Effector memory CD4-positive, alpha-beta T cell (primary cell): ENCODE measurements around the gene BLTP2.

Source experiments
- DNase-seq, 3 donors: peaks; one replicate each; pipeline ENCODE4 v3.0.0-alpha.2; 2020
- H3K27ac ChIP-seq: 2 replicates; pipeline ENCODE4 v1.7.0; 2013; ENCODE audit warnings: mild to moderate bottlenecking, low read length, moderate library complexity; ENCODE audit not compliant: insufficient read depth, poor library complexity, severe bottlenecking
- H3K27me3 ChIP-seq: replicated peaks from 2 replicates; pipeline ENCODE4 v1.7.0; 2013; ENCODE audit warnings: mild to moderate bottlenecking, low read length; ENCODE audit not compliant: insufficient read depth, control insufficient read depth, poor library complexity, severe bottlenecking
- H3K36me3 ChIP-seq: 2 replicates; pipeline ENCODE4 v1.7.0; 2013; ENCODE audit warnings: mild to moderate bottlenecking, low read length, moderate library complexity; ENCODE audit not compliant: control insufficient read depth, insufficient read depth
- H3K4me1 ChIP-seq: 2 replicates; pipeline ENCODE4 v1.7.0; 2013; ENCODE audit warnings: low read length, mild to moderate bottlenecking; ENCODE audit not compliant: control insufficient read depth, insufficient read depth, poor library complexity, severe bottlenecking
- H3K4me3 ChIP-seq: 2 replicates; pipeline ENCODE4 v1.7.0; 2013; ENCODE audit warnings: low read length, low read depth, mild to moderate bottlenecking; ENCODE audit not compliant: insufficient read depth, poor library complexity, severe bottlenecking
- H3K9me3 ChIP-seq: 2 replicates; pipeline ENCODE4 v1.7.0; 2013; ENCODE audit warnings: mild to moderate bottlenecking, low read length, moderate library complexity; ENCODE audit not compliant: control insufficient read depth
- total RNA-seq, 3 donors: gene quantifications; one replicate each; lab custom pipeline; 2026; lab: John Stamatoyannopoulos, UW

BLTP2 gene
- 204 to 255 (median 209) reads per million in 3 donors for total RNA-seq

GRCh38 chr17:28644787-28645575 lies at the start of gene BLTP2:
Gene BLTP2 (minus strand): TSS chr17:28645158. CDS start chr17:28645056, 102 bp downstream.
- Histone ChIP-seq H3K4me3 (peak within 1 kb of the TSS; percentile 97), H3K9me3 (no peaks in the 10 kb centered on the region), H3K27ac (peak within 1 kb of the TSS; percentile 89), H3K4me1 (peaks cover 25% of the 10 kb centered on the region), H3K27me3 (no peaks in the 10 kb centered on the region), H3K36me3 (peaks cover 40% of the 10 kb centered on the region)
- DNase-seq: peak; percentile 90 to 92 (median 92)

- H3K27me3 ChIP-seq: no peaks in the 10 kb centered on the region
- no peak overlapping the region for H3K27ac ChIP-seq
- H3K4me3 ChIP-seq: no peak overlapping the region
- peaks cover 76% of the 10 kb centered on the region for H3K36me3 ChIP-seq
- no peaks in the 10 kb centered on the region for H3K9me3 ChIP-seq
- no peak for DNase-seq
- no peaks in the 10 kb centered on the region for H3K4me1 ChIP-seq
Observed at GRCh38 chr17:28693869-28694268, 48.9 kb upstream of the BLTP2 start.

GRCh38 chr17:28689011-28689410 lies 44.1 kb upstream of the BLTP2 start:
- Histone ChIP-seq H3K27me3 (no peaks in the 10 kb centered on the region), H3K9me3 (no peaks in the 10 kb centered on the region), H3K27ac (no peak overlapping the region), H3K4me1 (no peaks in the 10 kb centered on the region), H3K4me3 (no peak overlapping the region), H3K36me3 (peaks cover 79% of the 10 kb centered on the region)
- DNase-seq: no peak

GRCh38 chr17:28688481-28688880 lies 43.5 kb upstream of the BLTP2 start:
- peaks cover 77% of the 10 kb centered on the region for H3K36me3 ChIP-seq
- H3K9me3 ChIP-seq: no peaks in the 10 kb centered on the region
- no peak for DNase-seq
- H3K4me1 ChIP-seq: no peaks in the 10 kb centered on the region
- no peak overlapping the region for H3K4me3 ChIP-seq
- no peaks in the 10 kb centered on the region for H3K27me3 ChIP-seq
- no peak overlapping the region for H3K27ac ChIP-seq

- Histone ChIP-seq H3K9me3 (no peaks in the 10 kb centered on the region), H3K4me3 (no peak overlapping the region), H3K27ac (no peak overlapping the region), H3K4me1 (no peaks in the 10 kb centered on the region), H3K27me3 (no peaks in the 10 kb centered on the region), H3K36me3 (peaks cover 95% of the 10 kb centered on the region)
- no peak for DNase-seq
Observed at GRCh38 chr17:28686296-28686695, 41.3 kb upstream of the BLTP2 start.

GRCh38 chr17:28685366-28685765 lies 40.4 kb upstream of the BLTP2 start:
- H3K27ac ChIP-seq: no peak overlapping the region
- H3K4me3 ChIP-seq: no peak overlapping the region
- DNase-seq: no peak
- H3K36me3 ChIP-seq: peaks cover 95% of the 10 kb centered on the region
- H3K27me3 ChIP-seq: no peaks in the 10 kb centered on the region
- H3K4me1 ChIP-seq: no peaks in the 10 kb centered on the region
- no peaks in the 10 kb centered on the region for H3K9me3 ChIP-seq

- Histone ChIP-seq H3K27me3 (no peaks in the 10 kb centered on the region), H3K4me3 (no peak overlapping the region), H3K9me3 (no peaks in the 10 kb centered on the region), H3K36me3 (peaks cover 91% of the 10 kb centered on the region), H3K27ac (no peak overlapping the region), H3K4me1 (no peaks in the 10 kb centered on the region)
- no peak for DNase-seq
Observed at GRCh38 chr17:28684963-28685362, 40.0 kb upstream of the BLTP2 start.

GRCh38 chr17:28682655-28683054 lies 37.7 kb upstream of the BLTP2 start:
- Histone ChIP-seq H3K4me3 (no peak overlapping the region), H3K9me3 (no peaks in the 10 kb centered on the region), H3K27me3 (no peaks in the 10 kb centered on the region), H3K27ac (no peak overlapping the region), H3K4me1 (no peaks in the 10 kb centered on the region), H3K36me3 (peaks cover 90% of the 10 kb centered on the region)
- no peak for DNase-seq

GRCh38 chr17:28675980-28676379 lies 31.0 kb upstream of the BLTP2 start:
- no peak overlapping the region for H3K27ac ChIP-seq
- H3K36me3 ChIP-seq: peaks cover 95% of the 10 kb centered on the region
- H3K9me3 ChIP-seq: no peaks in the 10 kb centered on the region
- no peaks in the 10 kb centered on the region for H3K27me3 ChIP-seq
- no peaks in the 10 kb centered on the region for H3K4me1 ChIP-seq
- DNase-seq: no peak
- no peak overlapping the region for H3K4me3 ChIP-seq

GRCh38 chr17:28675490-28675889 lies 30.5 kb upstream of the BLTP2 start:
- Histone ChIP-seq H3K27me3 (no peaks in the 10 kb centered on the region), H3K36me3 (peaks cover 93% of the 10 kb centered on the region), H3K27ac (no peak overlapping the region), H3K4me3 (no peak overlapping the region), H3K9me3 (no peaks in the 10 kb centered on the region), H3K4me1 (no peaks in the 10 kb centered on the region)
- DNase-seq: no peak
